H1 (cell line): Measurements from ENCODE around the gene SYNGR4. TPM values are rescaled to one million over a fixed set of nuclear protein-coding genes. Genes with fewer than 3 reads are reported as not detected.

Experiments
- ATF3 ChIP-seq: IDR thresholded peaks from 2 replicates; pipeline ENCODE4 v1.6.1; 2011; ENCODE audit warnings: low read depth, mild to moderate bottlenecking, low read length; ENCODE audit not compliant: insufficient read depth
- BACH1 ChIP-seq: IDR thresholded peaks from 2 replicates; pipeline ENCODE4 v1.6.1; 2012; ENCODE audit warnings: low read length, improper control_type of control experiment
- CBX8 ChIP-seq: fragments of 300-800, 300-1000 bp; sonication (generic); IDR thresholded peaks from 2 replicates; pipeline ENCODE4 v1.7.1; 2016; ENCODE audit warnings: low read depth, low read length, borderline replicate concordance
- E2F6 ChIP-seq: IDR thresholded peaks from 2 replicates; pipeline ENCODE4 v1.6.1; 2012; ENCODE audit warnings: inconsistent platforms
- JUN ChIP-seq: IDR thresholded peaks from 2 replicates; pipeline ENCODE4 v1.6.1; 2011; ENCODE audit warnings: low read depth, mild to moderate bottlenecking, improper control_type of control experiment, low read length
- TEAD4 ChIP-seq: IDR thresholded peaks from 2 replicates; pipeline ENCODE4 v1.6.1; 2012; ENCODE audit warnings: low read depth, low read length, inconsistent platforms, mixed read lengths
- YY1 ChIP-seq: IDR thresholded peaks from 2 replicates; pipeline ENCODE4 v1.6.1; 2011; ENCODE audit warnings: low read depth, mild to moderate bottlenecking, low read length
- polyA plus RNA-seq, 7 experiments: library from polyadenylated mRNA; depleted of rRNA in 3 of 7; stranded (reverse) in 5 of 7; unstranded in 2 of 7; fragments of >200 nt in 5 of 7; fragments of 200-250 nt in 2 of 7; gene quantifications; 1 replicate in 5 of 7; 2 replicates in 1 of 7; 4 replicates in 1 of 7; pipeline versions ENCODE4 v1.2.1 to v1.2.3, GENCODE V29; 2011 to 2013; ENCODE audit warnings: missing spikeins in 2 of 7, mixed read lengths in 2 of 7
- total RNA-seq: library from RNA; stranded (reverse); fragmentation: NEBNext Ultra II Directional; extraction: Animal tissue kit (Norgen Biotek cat#: 25700); gene quantifications from 2 replicates; pipeline ENCODE4 v1.2.1, GENCODE V29; 2021

The SYNGR4 gene
- total and polyA plus RNA-seq, 2 of the 8 experiments (the other 6 are each of a cell fraction or from before 2014, with no cell fraction given) = 0.41 TPM; not detected in 1

- TF ChIP-seq JUN (no peak), BACH1 (no peak), TEAD4 (no peak), YY1 (no peak), CBX8 (no peak), ATF3 (no peak), E2F6 (no peak)
Observed at GRCh38 chr19:48386981-48387380, 22.8 kb downstream of the SYNGR4 start (continued).
